Measurements from ENCODE around the gene CREB3L2.

GRCh38 chr7:137990251-137990941, 11.5 kb downstream of the CREB3L2 start:
- TF ChIP-seq EP300 (IDR thresholded peaks at IDR 0.05), result no peak
- no peak for TF ChIP-seq POLR2A (IDR thresholded peaks at IDR 0.05)
- no peak for TF ChIP-seq CTCF (IDR thresholded peaks at IDR 0.05)

All from ovary (tissue), 3 donors.